HEK293 (cell line): ENCODE results near the gene PIP4K2C.

Experiments used
- CTCF ChIA-PET: fragments of 350-600 bp; formaldehyde crosslinking; extraction: SDS; loops from one replicate; lab custom pipeline; 2021; ENCODE audit warnings: antibody characterized with exemption; lab: Yijun Ruan, JAX
- POLR2A ChIA-PET: fragments of 300-600 bp; formaldehyde crosslinking; extraction: SDS; loops from one replicate; lab custom pipeline; 2020; ENCODE audit warnings: antibody characterized with exemption, inconsistent platforms; lab: Yijun Ruan, JAX
- H3K27ac ChIP-seq: fragments of 200-500 bp; sonication (Bioruptor generic); 2 replicates; pipeline ENCODE4 v1.5.1; 2014; ENCODE audit warnings: low read depth, low read length, control low read depth, inconsistent platforms; ENCODE audit errors: extremely low read depth
- H3K36me3 ChIP-seq, 2 experiments: fragments of 200-500 bp in 1 of 2; sonication (Bioruptor generic) in 1 of 2; 1 replicate in 1 of 2; 2 replicates in 1 of 2; pipeline ENCODE4 v1.5.1; 2014 to 2017; ENCODE audit warnings: inconsistent platforms in 2 of 2, low read length in 2 of 2; ENCODE audit not compliant: control insufficient read depth in 2 of 2, insufficient read depth in 1 of 2
- H3K4me1 ChIP-seq: fragments of 200-500 bp; sonication (Bioruptor generic); 2 replicates; pipeline ENCODE4 v1.5.1; 2014; ENCODE audit warnings: mild to moderate bottlenecking, low read length, inconsistent platforms; ENCODE audit not compliant: control insufficient read depth, insufficient read depth
- H3K4me3 ChIP-seq: 2 replicates; pipeline ENCODE4 v1.5.1; 2011; ENCODE audit warnings: low read depth, mild to moderate bottlenecking, control low read depth, low read length, moderate library complexity
- H3K9me3 ChIP-seq: fragments of 200-500 bp; sonication (Bioruptor generic); 2 replicates; pipeline ENCODE4 v1.5.1; 2014; ENCODE audit warnings: low read depth, low read length, inconsistent platforms; ENCODE audit not compliant: control insufficient read depth, insufficient read depth
- GLIS1 ChIP-seq: fragments of 450-650 bp; formaldehyde crosslinking; IDR thresholded peaks from 2 replicates; pipeline ENCODE4 v1.5.1; 2016; ENCODE audit warnings: missing biosample characterization, missing genetic modification characterization
- GLIS2 ChIP-seq: fragments of 450-650 bp; formaldehyde crosslinking; IDR thresholded peaks from 2 replicates; pipeline ENCODE4 v1.5.1; 2016; ENCODE audit warnings: missing biosample characterization, missing genetic modification characterization
- KLF1 ChIP-seq: fragments of 450-650 bp; formaldehyde crosslinking; IDR thresholded peaks from 2 replicates; pipeline ENCODE4 v1.5.1; 2016; ENCODE audit warnings: missing biosample characterization, missing genetic modification characterization
- MZF1 ChIP-seq: fragments of 450-650 bp; formaldehyde crosslinking; IDR thresholded peaks from 2 replicates; pipeline ENCODE4 v1.5.1; 2017; ENCODE audit warnings: missing biosample characterization, missing genetic modification characterization, borderline replicate concordance
- ZBTB20 ChIP-seq: fragments of 450-650 bp; formaldehyde crosslinking; IDR thresholded peaks from 2 replicates; pipeline ENCODE4 v1.5.1; 2016; ENCODE audit warnings: missing biosample characterization, missing genetic modification characterization
- ZEB2 ChIP-seq: fragments of 450-650 bp; formaldehyde crosslinking; IDR thresholded peaks from 2 replicates; pipeline ENCODE4 v1.5.1; 2016; ENCODE audit warnings: missing biosample characterization, missing genetic modification characterization
- ZNF157 ChIP-seq: fragments of 450-650 bp; formaldehyde crosslinking; IDR thresholded peaks from 2 replicates; pipeline ENCODE4 v1.5.1; 2016; ENCODE audit warnings: missing biosample characterization, missing genetic modification characterization
- ZNF169 ChIP-seq: fragments of 450-650 bp; formaldehyde crosslinking; IDR thresholded peaks from 2 replicates; pipeline ENCODE4 v1.5.1; 2016; ENCODE audit warnings: missing biosample characterization, missing genetic modification characterization
- ZNF175 ChIP-seq: fragments of 450-650 bp; formaldehyde crosslinking; IDR thresholded peaks from 2 replicates; pipeline ENCODE4 v1.5.1; 2016; ENCODE audit warnings: missing biosample characterization, missing genetic modification characterization
- ZNF214 ChIP-seq: fragments of 450-650 bp; formaldehyde crosslinking; IDR thresholded peaks from 2 replicates; pipeline ENCODE4 v1.5.1; 2017; ENCODE audit warnings: missing biosample characterization, mild to moderate bottlenecking, missing genetic modification characterization, borderline replicate concordance
- ZNF23 ChIP-seq: fragments of 450-650 bp; formaldehyde crosslinking; IDR thresholded peaks from 2 replicates; pipeline ENCODE4 v1.5.1; 2016; ENCODE audit warnings: missing biosample characterization, missing genetic modification characterization, borderline replicate concordance
- ZNF341 ChIP-seq: fragments of 450-650 bp; formaldehyde crosslinking; IDR thresholded peaks from 2 replicates; pipeline ENCODE4; 2016; ENCODE audit warnings: low read depth, missing biosample characterization, missing genetic modification characterization
- ZNF473 ChIP-seq: fragments of 450-650 bp; formaldehyde crosslinking; IDR thresholded peaks from 2 replicates; pipeline ENCODE4 v1.5.1; 2017; ENCODE audit warnings: missing biosample characterization, missing genetic modification characterization
- ZNF510 ChIP-seq: fragments of 450-650 bp; formaldehyde crosslinking; IDR thresholded peaks from 2 replicates; pipeline ENCODE4 v1.5.1; 2018; ENCODE audit warnings: mild to moderate bottlenecking, missing genetic modification characterization, missing biosample characterization; ENCODE audit not compliant: insufficient replicate concordance
- ZNF514 ChIP-seq: fragments of 450-650 bp; formaldehyde crosslinking; IDR thresholded peaks from 2 replicates; pipeline ENCODE4 v1.5.1; 2016; ENCODE audit warnings: missing biosample characterization, missing genetic modification characterization
- ZNF521 ChIP-seq: fragments of 450-650 bp; formaldehyde crosslinking; IDR thresholded peaks from 2 replicates; pipeline ENCODE4 v1.5.1; 2017; ENCODE audit warnings: missing biosample characterization, mild to moderate bottlenecking, missing genetic modification characterization
- ZNF623 ChIP-seq: fragments of 450-650 bp; formaldehyde crosslinking; IDR thresholded peaks from 2 replicates; pipeline ENCODE4 v1.5.1; 2016; ENCODE audit warnings: missing biosample characterization, missing genetic modification characterization
- ZNF670 ChIP-seq: fragments of 450-650 bp; formaldehyde crosslinking; IDR thresholded peaks from 2 replicates; pipeline ENCODE4 v1.5.1; 2016; ENCODE audit warnings: missing biosample characterization, missing genetic modification characterization, low read depth
- ZNF791 ChIP-seq: fragments of 450-650 bp; formaldehyde crosslinking; IDR thresholded peaks from 2 replicates; pipeline ENCODE4 v1.5.1; 2016; ENCODE audit warnings: missing biosample characterization, missing genetic modification characterization
- TF ChIP-seq, protein P1 (sequence below): fragments of 450-650 bp; formaldehyde crosslinking; IDR thresholded peaks from 2 replicates; pipeline ENCODE4 v1.5.1; 2016; ENCODE audit warnings: missing biosample characterization, missing genetic modification characterization
- TF ChIP-seq, protein P2 (sequence below): fragments of 450-650 bp; formaldehyde crosslinking; IDR thresholded peaks from 2 replicates; pipeline ENCODE4 v1.5.1; 2016; ENCODE audit warnings: missing biosample characterization, missing genetic modification characterization
- TF ChIP-seq, protein P3 (sequence below): fragments of 450-650 bp; formaldehyde crosslinking; IDR thresholded peaks from 2 replicates; pipeline ENCODE4 v1.5.1; 2016; ENCODE audit warnings: missing biosample characterization, missing genetic modification characterization, borderline replicate concordance
- TF ChIP-seq, protein P4 (sequence below): fragments of 450-650 bp; formaldehyde crosslinking; IDR thresholded peaks from 2 replicates; pipeline ENCODE4 v1.5.1; 2016; ENCODE audit warnings: missing biosample characterization, missing genetic modification characterization

Gene PIP4K2C

DNA sequence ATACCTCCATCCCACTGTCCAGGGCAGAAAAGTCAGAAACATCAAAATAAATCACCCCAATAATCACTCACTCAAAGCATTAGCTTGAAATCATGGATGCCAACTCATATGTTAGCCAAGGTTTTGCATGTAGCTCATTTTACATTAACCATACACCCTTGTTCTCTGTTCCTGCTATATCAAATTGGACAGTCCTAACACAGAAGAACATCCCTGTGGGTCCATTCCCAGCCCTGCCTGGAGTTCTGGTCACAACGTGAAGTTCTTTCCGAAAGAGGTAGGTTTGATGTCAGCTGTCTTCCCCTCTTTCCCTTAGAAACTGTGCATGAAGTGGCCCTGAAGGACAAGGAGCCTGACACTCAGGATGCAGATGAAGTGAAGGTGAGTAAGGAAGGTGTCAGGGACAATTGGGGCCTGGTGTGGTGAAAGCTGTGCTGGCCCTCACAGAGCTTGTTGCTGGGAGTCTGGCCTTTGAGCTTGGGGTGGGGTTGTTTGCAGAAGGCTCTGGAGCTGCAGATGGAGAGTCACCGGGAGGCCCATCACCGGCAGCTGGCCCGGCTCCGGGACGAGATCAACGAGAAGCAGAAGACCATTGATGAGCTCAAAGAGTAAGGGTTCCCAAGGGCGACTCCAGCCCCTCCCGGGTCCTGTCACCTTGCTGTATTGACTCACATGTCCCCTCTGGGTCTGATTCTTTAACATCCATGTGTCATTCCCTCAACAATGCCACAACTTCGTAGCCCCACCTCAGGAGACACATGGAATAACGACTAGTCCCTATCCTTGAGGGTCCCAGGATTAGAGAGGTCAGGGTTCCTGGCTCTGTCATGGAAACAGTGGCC lies 15.0 kb upstream of the PIP4K2C start:
- no peak for TF ChIP-seq ZNF169 (tag by site-specific recombination)
- no peak for TF ChIP-seq ZNF670 (tag by site-specific recombination)
- TF ChIP-seq, protein P1, sequence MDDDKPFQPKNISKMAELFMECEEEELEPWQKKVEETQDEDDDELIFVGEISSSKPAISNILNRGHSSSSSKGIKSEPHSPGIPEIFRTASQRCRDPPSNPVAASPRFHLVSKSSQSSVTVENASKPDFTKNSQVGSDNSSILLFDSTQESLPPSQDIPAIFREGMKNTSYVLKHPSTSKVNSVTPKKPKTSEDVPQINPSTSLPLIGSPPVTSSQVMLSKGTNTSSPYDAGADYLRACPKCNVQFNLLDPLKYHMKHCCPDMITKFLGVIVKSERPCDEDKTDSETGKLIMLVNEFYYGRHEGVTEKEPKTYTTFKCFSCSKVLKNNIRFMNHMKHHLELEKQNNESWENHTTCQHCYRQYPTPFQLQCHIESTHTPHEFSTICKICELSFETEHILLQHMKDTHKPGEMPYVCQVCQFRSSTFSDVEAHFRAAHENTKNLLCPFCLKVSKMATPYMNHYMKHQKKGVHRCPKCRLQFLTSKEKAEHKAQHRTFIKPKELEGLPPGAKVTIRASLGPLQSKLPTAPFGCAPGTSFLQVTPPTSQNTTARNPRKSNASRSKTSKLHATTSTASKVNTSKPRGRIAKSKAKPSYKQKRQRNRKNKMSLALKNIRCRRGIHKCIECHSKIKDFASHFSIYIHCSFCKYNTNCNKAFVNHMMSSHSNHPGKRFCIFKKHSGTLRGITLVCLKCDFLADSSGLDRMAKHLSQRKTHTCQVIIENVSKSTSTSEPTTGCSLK (tag by site-specific recombination) = no peak
- TF ChIP-seq, protein P2, sequence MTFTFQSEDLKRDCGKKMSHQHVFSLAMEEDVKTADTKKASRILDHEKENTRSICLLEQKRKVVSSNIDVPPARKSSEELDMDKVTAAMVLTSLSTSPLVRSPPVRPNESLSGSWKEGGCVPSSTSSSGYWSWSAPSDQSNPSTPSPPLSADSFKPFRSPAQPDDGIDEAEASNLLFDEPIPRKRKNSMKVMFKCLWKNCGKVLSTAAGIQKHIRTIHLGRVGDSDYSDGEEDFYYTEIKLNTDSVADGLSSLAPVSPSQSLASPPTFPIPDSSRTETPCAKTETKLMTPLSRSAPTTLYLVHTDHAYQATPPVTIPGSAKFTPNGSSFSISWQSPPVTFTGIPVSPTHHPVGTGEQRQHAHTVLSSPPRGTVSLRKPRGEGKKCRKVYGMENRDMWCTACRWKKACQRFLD (tag by site-specific recombination) = no peak
- TF ChIP-seq ZNF791 (tag by site-specific recombination) = no peak
- no peak for TF ChIP-seq ZEB2
- TF ChIP-seq ZNF175 (tag by site-specific recombination) = no peak
- TF ChIP-seq, protein P3, sequence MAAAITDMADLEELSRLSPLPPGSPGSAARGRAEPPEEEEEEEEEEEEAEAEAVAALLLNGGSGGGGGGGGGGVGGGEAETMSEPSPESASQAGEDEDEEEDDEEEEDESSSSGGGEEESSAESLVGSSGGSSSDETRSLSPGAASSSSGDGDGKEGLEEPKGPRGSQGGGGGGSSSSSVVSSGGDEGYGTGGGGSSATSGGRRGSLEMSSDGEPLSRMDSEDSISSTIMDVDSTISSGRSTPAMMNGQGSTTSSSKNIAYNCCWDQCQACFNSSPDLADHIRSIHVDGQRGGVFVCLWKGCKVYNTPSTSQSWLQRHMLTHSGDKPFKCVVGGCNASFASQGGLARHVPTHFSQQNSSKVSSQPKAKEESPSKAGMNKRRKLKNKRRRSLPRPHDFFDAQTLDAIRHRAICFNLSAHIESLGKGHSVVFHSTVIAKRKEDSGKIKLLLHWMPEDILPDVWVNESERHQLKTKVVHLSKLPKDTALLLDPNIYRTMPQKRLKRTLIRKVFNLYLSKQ (tag by site-specific recombination) = no peak
- no peak for TF ChIP-seq MZF1 (tag by site-specific recombination)
- TF ChIP-seq ZNF157 = no peak
- TF ChIP-seq ZNF23 = no peak
- TF ChIP-seq ZBTB20 (tag by site-specific recombination) = no peak
- TF ChIP-seq, protein P4, sequence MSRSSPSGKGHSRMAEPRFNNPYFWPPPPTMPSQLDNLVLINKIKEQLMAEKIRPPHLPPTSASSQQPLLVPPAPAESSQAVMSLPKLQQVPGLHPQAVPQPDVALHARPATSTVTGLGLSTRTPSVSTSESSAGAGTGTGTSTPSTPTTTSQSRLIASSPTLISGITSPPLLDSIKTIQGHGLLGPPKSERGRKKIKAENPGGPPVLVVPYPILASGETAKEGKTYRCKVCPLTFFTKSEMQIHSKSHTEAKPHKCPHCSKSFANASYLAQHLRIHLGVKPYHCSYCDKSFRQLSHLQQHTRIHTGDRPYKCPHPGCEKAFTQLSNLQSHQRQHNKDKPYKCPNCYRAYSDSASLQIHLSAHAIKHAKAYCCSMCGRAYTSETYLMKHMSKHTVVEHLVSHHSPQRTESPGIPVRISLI (tag by site-specific recombination) = no peak
- TF ChIP-seq ZNF623 (tag by site-specific recombination) = no peak
- no peak for TF ChIP-seq ZNF521 (tag by site-specific recombination)
- no peak for TF ChIP-seq GLIS1 (tag by site-specific recombination)
- TF ChIP-seq ZNF473 (tag by site-specific recombination) = no peak
- no peak for TF ChIP-seq ZNF214
- ChIA-PET POLR2A (interaction anchor here (0.7 to 1.4 kb wide), 3 partner anchors 17 to 57 kb away, joined by 3 read pairs; partner anchors contain the start of genes B4GALNT1 and DCTN2), CTCF (interaction anchor here (0.8 to 3.5 kb wide), 4 partner anchors 9 to 55 kb away, joined by 3 to 37 read pairs (median 4); no protein-coding TSS in a partner anchor)
- H3K4me1 ChIP-seq = no peaks in the 10 kb centered on the region
- no peak overlapping the region for H3K4me3 ChIP-seq
- H3K9me3 ChIP-seq = no peaks in the 10 kb centered on the region
- H3K36me3 ChIP-seq = peaks cover 14 to 66% of the 10 kb centered on the region in 2 experiments
- no peak overlapping the region for H3K27ac ChIP-seq

DNA sequence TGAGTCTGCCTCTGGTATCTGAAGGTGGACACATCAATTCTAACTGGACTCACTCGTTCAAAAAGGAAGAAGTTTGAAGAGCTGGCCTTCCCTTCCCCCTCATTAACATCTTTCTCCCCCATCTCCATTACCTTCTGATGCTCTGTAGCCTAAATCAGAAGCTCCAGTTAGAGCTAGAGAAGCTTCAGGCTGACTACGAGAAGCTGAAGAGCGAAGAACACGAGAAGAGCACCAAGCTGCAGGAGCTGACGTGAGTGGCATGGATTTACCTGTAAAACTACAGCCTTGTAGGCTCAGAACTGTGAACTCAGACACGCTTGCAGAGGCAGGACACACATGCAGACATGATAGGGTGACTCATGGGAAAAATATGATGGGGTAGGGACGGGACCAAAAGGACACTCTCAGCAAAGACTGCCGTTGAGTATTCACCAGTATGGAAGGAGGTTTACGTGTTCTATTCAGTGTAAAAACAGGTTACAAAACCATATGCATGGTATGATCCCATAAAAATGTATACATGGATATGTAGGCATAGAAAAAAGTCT lies 14.3 kb upstream of the PIP4K2C start:
- TF ChIP-seq ZNF510 (tag by site-specific recombination) (no peak), KLF1 (tag by site-specific recombination) (no peak), ZNF514 (tag by site-specific recombination) (no peak), GLIS2 (tag by site-specific recombination) (no peak), ZNF341 (tag by site-specific recombination) (no peak)
- H3K4me3 ChIP-seq = no peak overlapping the region
- CTCF ChIA-PET = interaction anchor here (0.6 to 3.5 kb wide), 4 partner anchors 8 to 114 kb away, joined by 4 to 37 read pairs (median 4); no protein-coding TSS in a partner anchor

More for the DNA sequence above, 14.3 kb upstream of the PIP4K2C start:
- POLR2A ChIA-PET = interaction anchor here (0.7 kb wide), 1 partner anchor 16 kb away, joined by 3 read pairs; no protein-coding TSS in a partner anchor
- Histone ChIP-seq H3K4me1 (no peaks in the 10 kb centered on the region), H3K36me3 (peaks cover 8 to 70% of the 10 kb centered on the region in 2 experiments; a peak in 2 of 3 replicates), H3K27ac (no peak overlapping the region), H3K9me3 (no peaks in the 10 kb centered on the region)
